SK-N-SH (cell line): Measurements from ENCODE around the gene EFHD1. TPM values are rescaled to one million over a fixed set of nuclear protein-coding genes. Genes with fewer than 3 reads are reported as not detected.

ENCODE experiments used
- CTCF ChIA-PET: fragments of 300-600, 350-600 bp; formaldehyde crosslinking; extraction: SDS; loops from one replicate; lab custom pipeline; 2021; lab: Yijun Ruan, JAX
- POLR2A ChIA-PET: fragments of 350-600 bp; sonication (Branson Sonifier 250); formaldehyde crosslinking; extraction: SDS; loops from one replicate; lab custom pipeline; 2020; ENCODE audit warnings: antibody characterized with exemption, inconsistent platforms; lab: Yijun Ruan, JAX
- DNase-seq: peaks from one replicate; pipeline ENCODE4 v3.0.0; 2012
- H2AFZ ChIP-seq: fragments of 200-600 bp; sonication (generic); 2 replicates; pipeline ENCODE4 v1.8.1; 2016; ENCODE audit warnings: antibody characterized with exemption, mild to moderate bottlenecking, low read depth
- H3F3A ChIP-seq: fragments of 200-600 bp; sonication (generic); replicated peaks from 2 replicates; pipeline ENCODE3; 2016; ENCODE audit warnings: antibody characterized with exemption, mild to moderate bottlenecking; ENCODE audit not compliant: insufficient read depth
- H3K27ac ChIP-seq, 2 experiments: fragments of 200-500 bp in 1 of 2; fragments of 200-600 bp in 1 of 2; sonication (Bioruptor generic) in 1 of 2; sonication (generic), shearing (Covaris generic) in 1 of 2; 2 replicates each; pipeline versions ENCODE4 v1.5.1 to v1.6.1; 2014 to 2016; ENCODE audit warnings: low read depth in 2 of 2, inconsistent platforms in 1 of 2, low read length in 1 of 2, mild to moderate bottlenecking in 1 of 2, mixed read lengths in 1 of 2
- H3K27me3 ChIP-seq: fragments of 200-600 bp; sonication (generic), shearing (Covaris generic); 2 replicates; pipeline ENCODE4 v1.6.1; 2016; ENCODE audit warnings: mixed run types; ENCODE audit not compliant: insufficient read depth
- H3K36me3 ChIP-seq, 2 experiments: fragments of 200-500 bp in 1 of 2; fragments of 200-600 bp in 1 of 2; sonication (Bioruptor generic) in 1 of 2; sonication (generic) in 1 of 2; replicated peaks in 1 of 2; 2 replicates each; pipeline versions ENCODE3 to v1.5.1; 2014 to 2016; ENCODE audit warnings: low read length in 1 of 2, mild to moderate bottlenecking in 1 of 2; ENCODE audit not compliant: insufficient read depth in 2 of 2, control insufficient read depth in 1 of 2
- H3K4me1 ChIP-seq, 2 experiments: fragments of 200-500 bp in 1 of 2; fragments of 200-600 bp in 1 of 2; sonication (Bioruptor generic) in 1 of 2; sonication (generic), shearing (Covaris generic) in 1 of 2; 2 replicates each; pipeline versions ENCODE4 v1.5.1 to v1.6.1; 2014 to 2016; ENCODE audit warnings: low read depth in 1 of 2, low read length in 1 of 2, mixed run types in 1 of 2; ENCODE audit not compliant: insufficient read depth in 2 of 2, control insufficient read depth in 1 of 2
- H3K4me2 ChIP-seq: fragments of 200-600 bp; sonication (generic), shearing (Covaris generic); 2 replicates; pipeline ENCODE4 v1.6.1; 2017; ENCODE audit warnings: mixed run types
- H3K4me3 ChIP-seq, 2 experiments: fragments of 200-500 bp in 1 of 2; fragments of 200-600 bp in 1 of 2; sonication (Bioruptor generic) in 1 of 2; sonication (generic), shearing (Covaris generic) in 1 of 2; 2 replicates each; pipeline versions ENCODE4 v1.5.1 to v1.8.1; 2014 to 2016; ENCODE audit warnings: low read depth in 2 of 2, inconsistent platforms in 1 of 2, low read length in 1 of 2, mild to moderate bottlenecking in 1 of 2, mixed read lengths in 1 of 2, moderate library complexity in 1 of 2
- H3K79me2 ChIP-seq: fragments of 200-600 bp; sonication (generic); 2 replicates; pipeline ENCODE4 v1.8.1; 2017; ENCODE audit warnings: mild to moderate bottlenecking; ENCODE audit not compliant: insufficient read depth
- H3K9ac ChIP-seq: fragments of 200-600 bp; sonication (generic); 2 replicates; pipeline ENCODE4 v1.6.1; 2017; ENCODE audit warnings: mixed run types
- H3K9me2 ChIP-seq: fragments of 200-600 bp; sonication (generic); 2 replicates; pipeline ENCODE4 v1.6.1; 2017; ENCODE audit warnings: mixed run types
- H3K9me3 ChIP-seq: fragments of 200-600 bp; sonication (generic); 2 replicates; pipeline ENCODE4 v1.6.1; 2017; ENCODE audit warnings: mixed run types, mild to moderate bottlenecking, moderate library complexity
- H4K20me1 ChIP-seq: fragments of 200-600 bp; sonication (generic); 2 replicates; pipeline ENCODE4 v1.6.1; 2017; ENCODE audit warnings: mild to moderate bottlenecking, mixed run types; ENCODE audit not compliant: insufficient read depth
- CHD2 ChIP-seq: fragments of 150-350 bp; IDR thresholded peaks from 2 replicates; pipeline ENCODE4 v1.6.1; 2018; ENCODE audit warnings: low read length; ENCODE audit not compliant: partially characterized antibody
- FOXJ3 ChIP-seq: sonication (generic); formaldehyde crosslinking; IDR thresholded peaks from 2 replicates; pipeline ENCODE4 v1.5.1; 2020; ENCODE audit warnings: mild to moderate bottlenecking, missing genetic modification reagents
- FOXM1 ChIP-seq: IDR thresholded peaks from 2 replicates; pipeline ENCODE4 v1.4.0; 2012; ENCODE audit warnings: low read depth, mild to moderate bottlenecking
- GATA2 ChIP-seq: sonication (generic); formaldehyde crosslinking; IDR thresholded peaks from 2 replicates; pipeline ENCODE4 v1.5.0; 2020; ENCODE audit warnings: mild to moderate bottlenecking, missing genetic modification reagents
- IRF3 ChIP-seq: fragments of 150-350 bp; IDR thresholded peaks from 2 replicates; pipeline ENCODE4 v1.6.1; 2016; ENCODE audit warnings: mild to moderate bottlenecking, low read depth, low read length
- JUND ChIP-seq: IDR thresholded peaks from 2 replicates; pipeline ENCODE4 v1.4.0; 2012
- MEF2A ChIP-seq: IDR thresholded peaks from 2 replicates; pipeline ENCODE4 v1.4.0; 2012; ENCODE audit warnings: low read depth, borderline replicate concordance
- NFIC ChIP-seq: IDR thresholded peaks from 2 replicates; pipeline ENCODE4 v1.4.0; 2012; ENCODE audit warnings: borderline replicate concordance
- NRF1 ChIP-seq: IDR thresholded peaks from 2 replicates; pipeline ENCODE4 v1.6.1; 2012; ENCODE audit warnings: low read depth, mild to moderate bottlenecking, low read length
- POLR2AphosphoS5 ChIP-seq: IDR thresholded peaks from 2 replicates; pipeline ENCODE4 v1.6.1; 2012; ENCODE audit warnings: low read depth, low read length
- RAD21 ChIP-seq: IDR thresholded peaks from 2 replicates; pipeline ENCODE4 v1.6.1; 2012; ENCODE audit warnings: mild to moderate bottlenecking, low read length
- SMC3 ChIP-seq: IDR thresholded peaks from 2 replicates; pipeline ENCODE4 v1.6.1; 2012; ENCODE audit warnings: low read depth, low read length, improper control_type of control experiment
- TAF1 ChIP-seq: IDR thresholded peaks from 2 replicates; pipeline ENCODE4 v1.6.1; 2012; ENCODE audit warnings: low read depth, mild to moderate bottlenecking, low read length, moderate library complexity, borderline replicate concordance
- TEAD4 ChIP-seq: IDR thresholded peaks from 2 replicates; pipeline ENCODE4 v1.4.0; 2012; ENCODE audit warnings: mild to moderate bottlenecking, borderline replicate concordance; ENCODE audit not compliant: insufficient read depth
- USF1 ChIP-seq: IDR thresholded peaks from 2 replicates; pipeline ENCODE4 v1.4.0; 2012; ENCODE audit warnings: low read depth, borderline replicate concordance
- USF2 ChIP-seq: fragments of 150-350 bp; IDR thresholded peaks from 2 replicates; pipeline ENCODE4 v1.6.1; 2017; ENCODE audit warnings: antibody characterized with exemption, low read length, low read depth, borderline replicate concordance
- ZBTB33 ChIP-seq: IDR thresholded peaks from 2 replicates; pipeline ENCODE4 v1.4.0; 2012; ENCODE audit warnings: low read depth, borderline replicate concordance
- WGBS: methylation state at CpG from one replicate; pipeline ENCODE4 v1.1.6; 2017; ENCODE audit warnings: low lambda C conversion rate; 5-methylcytosine and 5-hydroxymethylcytosine counted together
- polyA plus RNA-seq, 3 experiments: library from polyadenylated mRNA; depleted of rRNA; stranded (reverse); fragments of >200 nt; gene quantifications; 2 replicates each; pipeline ENCODE4 v1.2.3, GENCODE V29; 2012
- TF ChIP-seq, protein P1 (sequence below): IDR thresholded peaks from 2 replicates; pipeline ENCODE4 v1.6.1; 2012; ENCODE audit warnings: mild to moderate bottlenecking, low read depth, low read length, moderate library complexity
- TF ChIP-seq, protein P2 (sequence below): IDR thresholded peaks from 2 replicates; pipeline ENCODE4 v1.4.0; 2012; ENCODE audit warnings: low read depth

Gene EFHD1
- polyA plus RNA-seq, 1 of the 3 experiments (the other 2 are of a cell fraction), result not detected

GRCh38 chr2:232628466-232629128 lies 4.8 kb upstream of the EFHD1 start:
- H3K9me3 ChIP-seq, result no peaks in the 10 kb centered on the region
- H3K9ac ChIP-seq, result no peak overlapping the region
- no peaks in the 10 kb centered on the region; a peak in 1 of 4 replicates for H3K4me1 ChIP-seq
- H3K4me2 ChIP-seq, result no peak overlapping the region
- no peak for DNase-seq
- ChIA-PET CTCF (no interaction called here), POLR2A (no interaction called here)
- H4K20me1 ChIP-seq, result no peaks in the 10 kb centered on the region
- TF ChIP-seq NRF1 (no peak), TEAD4 (no peak), TAF1 (no peak), JUND (no peak), USF1 (no peak), RAD21 (no peak), ZBTB33 (no peak), USF2 (no peak), GATA2 (CRISPR knock-in tag) (no peak), POLR2AphosphoS5 (no peak), NFIC (no peak), MEF2A (no peak), FOXM1 (no peak), CHD2 (no peak), FOXJ3 (CRISPR knock-in tag) (no peak), SMC3 (no peak), IRF3 (no peak)
- TF ChIP-seq, protein P1, sequence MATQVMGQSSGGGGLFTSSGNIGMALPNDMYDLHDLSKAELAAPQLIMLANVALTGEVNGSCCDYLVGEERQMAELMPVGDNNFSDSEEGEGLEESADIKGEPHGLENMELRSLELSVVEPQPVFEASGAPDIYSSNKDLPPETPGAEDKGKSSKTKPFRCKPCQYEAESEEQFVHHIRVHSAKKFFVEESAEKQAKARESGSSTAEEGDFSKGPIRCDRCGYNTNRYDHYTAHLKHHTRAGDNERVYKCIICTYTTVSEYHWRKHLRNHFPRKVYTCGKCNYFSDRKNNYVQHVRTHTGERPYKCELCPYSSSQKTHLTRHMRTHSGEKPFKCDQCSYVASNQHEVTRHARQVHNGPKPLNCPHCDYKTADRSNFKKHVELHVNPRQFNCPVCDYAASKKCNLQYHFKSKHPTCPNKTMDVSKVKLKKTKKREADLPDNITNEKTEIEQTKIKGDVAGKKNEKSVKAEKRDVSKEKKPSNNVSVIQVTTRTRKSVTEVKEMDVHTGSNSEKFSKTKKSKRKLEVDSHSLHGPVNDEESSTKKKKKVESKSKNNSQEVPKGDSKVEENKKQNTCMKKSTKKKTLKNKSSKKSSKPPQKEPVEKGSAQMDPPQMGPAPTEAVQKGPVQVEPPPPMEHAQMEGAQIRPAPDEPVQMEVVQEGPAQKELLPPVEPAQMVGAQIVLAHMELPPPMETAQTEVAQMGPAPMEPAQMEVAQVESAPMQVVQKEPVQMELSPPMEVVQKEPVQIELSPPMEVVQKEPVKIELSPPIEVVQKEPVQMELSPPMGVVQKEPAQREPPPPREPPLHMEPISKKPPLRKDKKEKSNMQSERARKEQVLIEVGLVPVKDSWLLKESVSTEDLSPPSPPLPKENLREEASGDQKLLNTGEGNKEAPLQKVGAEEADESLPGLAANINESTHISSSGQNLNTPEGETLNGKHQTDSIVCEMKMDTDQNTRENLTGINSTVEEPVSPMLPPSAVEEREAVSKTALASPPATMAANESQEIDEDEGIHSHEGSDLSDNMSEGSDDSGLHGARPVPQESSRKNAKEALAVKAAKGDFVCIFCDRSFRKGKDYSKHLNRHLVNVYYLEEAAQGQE, result no peak
- TF ChIP-seq, protein P2, sequence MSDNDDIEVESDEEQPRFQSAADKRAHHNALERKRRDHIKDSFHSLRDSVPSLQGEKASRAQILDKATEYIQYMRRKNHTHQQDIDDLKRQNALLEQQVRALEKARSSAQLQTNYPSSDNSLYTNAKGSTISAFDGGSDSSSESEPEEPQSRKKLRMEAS, result no peak
- WGBS, result 73% methylated on average over 9 of the region's 10 CpGs
- no peak overlapping the region for H3K4me3 ChIP-seq
- no peaks in the 10 kb centered on the region for H3F3A ChIP-seq
- H2AFZ ChIP-seq, result no peak overlapping the region
- H3K27ac ChIP-seq, result no peak overlapping the region
- H3K27me3 ChIP-seq, result peaks cover 37% of the 10 kb centered on the region
- H3K9me2 ChIP-seq, result no peaks in the 10 kb centered on the region
- H3K36me3 ChIP-seq, result no peaks in the 10 kb centered on the region
- no peaks in the 10 kb centered on the region for H3K79me2 ChIP-seq
